Glomerular endothelial cell (primary cell): ENCODE results near the gene CTSF. TPM values are rescaled to one million over a fixed set of nuclear protein-coding genes. Genes with fewer than 3 reads are reported as not detected.
"Not testable (repeated sequence)": the region's sequence is repeated elsewhere in the genome, so short reads cannot be mapped to it uniquely, and the experiment has no call there.

Experiments
- DNase-seq: peaks from one replicate; pipeline ENCODE4 v3.0.0-alpha.2; 2011; ENCODE audit warnings: low read depth, low spot score; ENCODE audit errors: extremely low read depth
- total RNA-seq: library from RNA; depleted of rRNA; stranded (reverse); fragments of >200 nt; gene quantifications from 2 replicates; pipeline ENCODE4 v1.2.3, GENCODE V29; 2015

Gene CTSF
- total RNA-seq, 1 donor from 2014 or later, result 71.9 TPM

DNA sequence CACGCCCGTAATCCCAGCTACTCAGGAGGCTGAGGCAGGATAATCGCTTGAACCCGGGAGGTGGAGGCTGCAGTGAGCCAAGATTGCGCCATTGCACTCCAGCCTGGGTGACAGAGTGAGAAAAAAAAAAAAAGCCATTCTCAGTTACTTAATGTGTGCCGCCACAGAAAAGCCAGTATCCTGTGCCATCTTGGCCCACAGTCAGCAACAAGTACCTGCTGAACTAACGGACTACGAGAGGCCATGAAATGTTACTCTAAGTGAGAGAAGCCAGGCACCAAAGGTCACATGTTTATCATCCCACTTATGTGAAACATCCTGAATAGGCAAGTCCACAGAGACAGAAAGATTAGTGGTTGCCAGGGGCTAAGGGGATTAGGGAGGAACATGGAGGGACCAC is 27.8 kb downstream of the CTSF start:
- not testable (repeated sequence) for DNase-seq

DNA sequence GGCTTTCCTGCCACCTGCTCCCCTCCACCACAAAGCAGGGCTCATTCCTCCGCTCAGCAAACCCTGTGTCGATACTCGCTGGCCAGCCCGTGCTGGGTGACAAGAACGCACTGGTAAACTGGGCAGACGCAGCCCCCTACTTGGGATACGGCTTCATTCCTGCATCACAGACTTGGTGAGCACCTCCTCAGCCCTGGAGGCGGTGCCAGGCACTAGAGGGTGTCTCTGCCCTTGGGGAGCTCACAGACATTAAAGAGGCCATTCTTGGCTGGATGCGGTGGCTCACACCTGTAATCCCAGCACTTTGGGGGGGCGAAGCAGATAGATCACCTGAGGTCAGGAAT is 28.6 kb downstream of the CTSF start:
- no peak for DNase-seq

DNA sequence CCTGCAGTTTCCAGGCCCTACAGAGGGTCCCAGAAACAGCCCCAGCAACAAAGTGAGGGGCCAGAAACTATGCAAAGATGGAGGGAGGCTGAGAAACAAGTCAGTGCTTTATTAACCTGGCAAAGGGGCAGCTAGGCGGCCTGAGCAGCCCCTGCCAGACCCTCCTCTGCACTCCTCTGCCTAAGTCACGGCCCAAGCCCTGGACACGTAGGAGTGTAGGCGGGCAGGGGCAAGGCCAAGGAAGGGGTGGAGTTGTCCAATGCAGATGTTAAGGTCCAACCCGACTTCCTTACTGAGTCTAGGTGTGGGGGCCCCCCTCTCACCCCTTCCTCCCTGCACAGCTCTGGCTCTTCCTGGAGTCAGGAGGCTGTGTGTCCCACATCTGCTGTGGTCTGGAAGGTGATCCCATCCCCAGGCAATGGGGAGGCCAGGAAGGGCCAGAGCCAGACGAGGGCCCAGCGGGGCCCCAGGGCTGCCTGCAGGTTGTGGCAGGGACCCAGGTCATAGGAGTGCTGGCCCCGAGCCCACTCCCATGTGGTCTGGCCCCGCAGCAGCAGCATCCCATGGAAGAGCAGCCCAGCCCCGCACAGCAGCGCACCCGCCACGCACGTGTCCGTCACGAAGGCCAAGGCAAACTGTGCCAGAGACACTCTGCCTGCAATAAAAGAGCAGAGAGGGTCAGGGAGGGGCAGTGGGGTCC is 29.1 kb downstream of the CTSF start:
- DNase-seq, result no peak

DNA sequence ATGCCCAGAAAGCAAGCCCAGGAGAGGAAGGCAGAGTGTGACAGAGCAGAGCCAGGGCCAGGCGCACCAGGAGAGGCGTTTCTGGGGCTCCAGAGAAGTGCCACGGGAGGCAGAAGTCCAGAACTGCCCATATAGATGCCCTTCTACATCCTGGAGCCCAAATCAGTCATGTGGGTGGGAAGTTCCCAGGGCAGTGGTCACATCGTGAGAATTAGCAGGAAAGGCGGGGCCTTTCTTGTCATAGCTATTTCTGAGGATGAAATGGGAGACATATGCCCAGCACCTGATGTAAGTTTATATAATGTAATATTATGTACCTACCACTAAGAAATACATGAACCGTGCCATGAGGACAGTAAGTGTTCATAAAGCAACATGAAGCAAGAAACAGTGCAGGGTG is 35.6 kb downstream of the CTSF start:
- DNase-seq, result no peak

GRCh38 chr11:66531841-66532240 is 36.6 kb downstream of the CTSF start:
- no peak for DNase-seq

- no peak for DNase-seq
Observed at GRCh38 chr11:66530927-66531709, 37.3 kb downstream of the CTSF start.

- no peak for DNase-seq
Observed at GRCh38 chr11:66529655-66530054, 38.8 kb downstream of the CTSF start.

GRCh38 chr11:66529069-66529468 is 39.3 kb downstream of the CTSF start:
- DNase-seq, result no peak

- no peak for DNase-seq
Observed at GRCh38 chr11:66524304-66525040, 43.9 kb downstream of the CTSF start.

DNA sequence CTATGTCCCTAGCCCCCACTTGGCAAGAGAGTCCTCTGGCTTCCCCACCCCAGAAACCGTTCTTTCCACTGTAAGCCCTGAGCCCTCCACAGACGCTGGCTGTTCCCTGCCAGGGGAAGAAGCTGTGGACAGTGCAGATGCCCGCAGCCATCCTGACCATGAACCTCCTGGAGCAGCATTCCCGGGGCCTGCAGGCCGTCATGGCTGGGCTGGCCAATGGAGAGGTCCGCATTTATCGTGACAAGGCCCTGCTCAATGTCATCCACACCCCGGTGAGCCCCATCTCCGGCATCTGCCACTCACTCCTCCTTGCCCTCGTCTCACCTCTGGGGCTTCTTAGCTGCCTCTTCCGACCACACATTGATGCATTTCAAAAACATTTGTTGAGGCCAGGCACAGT is 44.8 kb downstream of the CTSF start:
- no peak for DNase-seq

Other genes starting within 250 kb of the CTSF start
- 17.2 and 18.7 TPM in 2 replicates for gene RIN1, start 232.2 kb downstream of the CTSF start, total RNA-seq
- gene BRMS1, start 223.5 kb downstream of the CTSF start, total RNA-seq, result 60.6 and 65.2 TPM in 2 replicates
- 48.2 and 53.3 TPM in 2 replicates for gene B4GAT1, start 221.0 kb downstream of the CTSF start, total RNA-seq
- gene SLC29A2, start 196.8 kb downstream of the CTSF start, total RNA-seq, result 0.48 and 1.2 TPM in 2 replicates
- gene NPAS4, start 147.6 kb downstream of the CTSF start, total RNA-seq, result not detected in 2 replicates
- gene MRPL11, start 129.8 kb downstream of the CTSF start, total RNA-seq, result 30.1 and 41.2 TPM in 2 replicates
- 4.7 and 4.8 TPM in 2 replicates for gene PELI3, start 101.7 kb downstream of the CTSF start, total RNA-seq
- gene DPP3, start 88.2 kb downstream of the CTSF start, total RNA-seq, result 74.5 and 98.1 TPM in 2 replicates
- 42.0 and 47.0 TPM in 2 replicates for gene BBS1, start 58.0 kb downstream of the CTSF start, total RNA-seq
- gene ZDHHC24, start 22.6 kb downstream of the CTSF start, total RNA-seq, result 28.4 and 43.2 TPM in 2 replicates
- not detected in 2 replicates for gene ACTN3, start 21.7 kb downstream of the CTSF start, total RNA-seq
- gene CCDC87, start 24.5 kb upstream of the CTSF start, total RNA-seq, result 0.18 and 0.73 TPM in 2 replicates
- gene CCS, start 24.6 kb upstream of the CTSF start, total RNA-seq, result 22.0 and 34.7 TPM in 2 replicates
- gene RBM14, start 48.0 kb upstream of the CTSF start, total RNA-seq, result 34.5 and 53.3 TPM in 2 replicates
- 112 and 115 TPM in 2 replicates for gene RBM4, start 70.1 kb upstream of the CTSF start, total RNA-seq
- gene RBM4B, start 109.3 kb upstream of the CTSF start, total RNA-seq, result 16.6 and 16.7 TPM in 2 replicates
- gene SPTBN2, start 160.6 kb upstream of the CTSF start, total RNA-seq, result 47.7 and 63.2 TPM in 2 replicates